Measurements from ENCODE around the gene RHBDF2. TPM values are rescaled to one million over a fixed set of nuclear protein-coding genes. Genes with fewer than 3 reads are reported as not detected.

RHBDF2 gene
- 52.3 and 74.8 TPM in 2 replicates for total RNA-seq (2014; rRNA removed)
- Bru-seq, nascent RNA: percentile 70 among the genes with signal in this experiment
- BruChase-seq, experiment 1, labeled RNA remaining after a 6-hour chase: percentile 77 among the genes with signal in this experiment
- BruChase-seq, experiment 2, labeled RNA remaining after a 2-hour chase: percentile 75 among the genes with signal in this experiment
- long read RNA-seq, partial matches to known transcripts: 45 of 83 reads
- long read RNA-seq, other reads (novel, unspliced or antisense): 36 of 83 reads

- ATAC-seq (peak; percentile 69), DNase-seq (peak; percentile 91)
- intact Hi-C loops (cut with micrococcal nuclease): loop anchor here (1.0 kb wide), 1 partner anchor 35 kb away; no protein-coding TSS in a partner anchor
- ChIA-PET POLR2A (ENCODE audit: unreplicated experiment) (interaction anchor here (0.5 kb wide), 1 partner anchor 296 kb away, joined by 4 read pairs; no protein-coding TSS in a partner anchor), CTCF (interaction anchor here (1.0 kb wide), 1 partner anchor 43 kb away, joined by 5 read pairs; no protein-coding TSS in a partner anchor)
- no peaks in the 10 kb centered on the region for H3K9me2 ChIP-seq (replicated peaks; ENCODE audit: low read length)
- H4K20me1 ChIP-seq (ENCODE audit: low read length): peaks cover 7% of the 10 kb centered on the region; the same call in 1 of the 2 replicates
- peak within 1 kb of the TSS; percentile 83 for H3K4me2 ChIP-seq (ENCODE audit: low read length)
- H3K27me3 ChIP-seq (ENCODE audit: low read length): no peaks in the 10 kb centered on the region
- no TSS peak for BruUV-seq (replicated peaks)
- TF ChIP-seq CTCF (conservative IDR thresholded peaks at IDR 0.05; ENCODE audit: low read depth, low read length) (no peak), EZH2 (IDR thresholded peaks at IDR 0.05; ENCODE audit: low read length, unreplicated experiment) (no peak), EZH2phosphoT487 (IDR thresholded peaks at IDR 0.05; ENCODE audit: borderline replicate concordance, low read length) (no peak)
- no peaks in the 10 kb centered on the region for H3F3A ChIP-seq (ENCODE audit: low read length, unreplicated experiment)
- H3K36me3 ChIP-seq (ENCODE audit: low read depth, low read length): no peaks in the 10 kb centered on the region
- H3K27ac ChIP-seq (ENCODE audit: low read length): peak within 1 kb of the TSS; percentile 49
- peak within 1 kb of the TSS; percentile 83 for H2AFZ ChIP-seq (ENCODE audit: low read length)
- H3K79me2 ChIP-seq (ENCODE audit: low read length): peaks cover 46% of the 10 kb centered on the region
- H3K4me1 ChIP-seq (ENCODE audit: insufficient read depth, low read length): peaks cover 33% of the 10 kb centered on the region
- H3K9me3 ChIP-seq (ENCODE audit: low read length): no peaks in the 10 kb centered on the region
- peak within 1 kb of the TSS; percentile 96 for H3K9ac ChIP-seq (ENCODE audit: low read length)
- H3K4me3 ChIP-seq (ENCODE audit: low read length): peak within 1 kb of the TSS; percentile 98
Observed at GRCh38 chr17:76501018-76501826, at the start of gene RHBDF2. Gene RHBDF2 (minus strand): TSS chr17:76501423. CDS start chr17:76481524, 19,899 bp downstream.

GRCh38 chr17:76549539-76549938, 48.3 kb upstream of the RHBDF2 start:
- Histone ChIP-seq H3K4me1 (ENCODE audit: insufficient read depth, low read length) (peaks cover 35% of the 10 kb centered on the region), H3K36me3 (ENCODE audit: low read depth, low read length) (no peaks in the 10 kb centered on the region), H4K20me1 (ENCODE audit: low read length) (no peaks in the 10 kb centered on the region), H3F3A (ENCODE audit: low read length, unreplicated experiment) (no peaks in the 10 kb centered on the region), H3K27ac (ENCODE audit: low read length) (no peak overlapping the region), H3K4me3 (ENCODE audit: low read length) (no peak overlapping the region), H3K9ac (ENCODE audit: low read length) (no peak overlapping the region), H3K27me3 (ENCODE audit: low read length) (no peaks in the 10 kb centered on the region), H3K9me2 (replicated peaks; ENCODE audit: low read length) (no peaks in the 10 kb centered on the region), H3K9me3 (ENCODE audit: low read length) (no peaks in the 10 kb centered on the region), H3K79me2 (ENCODE audit: low read length) (no peaks in the 10 kb centered on the region), H2AFZ (ENCODE audit: low read length) (no peak overlapping the region), H3K4me2 (ENCODE audit: low read length) (no peak overlapping the region)
- ChIA-PET CTCF (interaction anchor here (0.8 kb wide), 1 partner anchor 44 kb away, joined by 3 read pairs; no protein-coding TSS in a partner anchor), POLR2A (ENCODE audit: unreplicated experiment) (no interaction called here)
- BruUV-seq (replicated peaks): no TSS peak
- intact Hi-C loops (cut with micrococcal nuclease): no loop called here
- ATAC-seq: no peak
- no peak for DNase-seq
- no peak for TF ChIP-seq EZH2phosphoT487 (IDR thresholded peaks at IDR 0.05; ENCODE audit: borderline replicate concordance, low read length)
- TF ChIP-seq EZH2 (IDR thresholded peaks at IDR 0.05; ENCODE audit: low read length, unreplicated experiment): no peak
- no peak for TF ChIP-seq CTCF (conservative IDR thresholded peaks at IDR 0.05; ENCODE audit: low read depth, low read length)
